GM12878 (cell line): ENCODE data around the gene IKZF1. TPM values are rescaled to one million over a fixed set of nuclear protein-coding genes. Genes with fewer than 3 reads are reported as not detected.

ENCODE experiments used
- ASH2L ChIP-seq: fragments of 300-600, 200-600 bp; sonication (generic); IDR thresholded peaks from 2 replicates; pipeline ENCODE4 v1.6.1; 2017; ENCODE audit warnings: low read depth, mild to moderate bottlenecking, borderline replicate concordance
- BMI1 ChIP-seq: fragments of 450-650 bp; IDR thresholded peaks from 2 replicates; pipeline ENCODE4 v1.6.1; 2016; ENCODE audit warnings: mild to moderate bottlenecking, moderate library complexity, borderline replicate concordance
- BRCA1 ChIP-seq: IDR thresholded peaks from 2 replicates; pipeline ENCODE4 v1.6.1; 2011; ENCODE audit warnings: low read depth, low read length, improper control_type of control experiment
- CBX5 ChIP-seq: sonication (generic); IDR thresholded peaks from 2 replicates; pipeline ENCODE4 v1.6.1; 2016; ENCODE audit warnings: low read depth, moderate library complexity, mild to moderate bottlenecking, inconsistent platforms
- CHD1 ChIP-seq: IDR thresholded peaks from 2 replicates; pipeline ENCODE4 v1.6.1; 2012; ENCODE audit warnings: low read depth, low read length, improper control_type of control experiment
- CHD4 ChIP-seq: fragments of 200-600 bp; sonication (generic); IDR thresholded peaks from 2 replicates; pipeline ENCODE4 v1.6.1; 2016; ENCODE audit warnings: mild to moderate bottlenecking
- FOS ChIP-seq: IDR thresholded peaks from 3 replicates; pipeline ENCODE4 v1.6.1; 2011; ENCODE audit warnings: borderline replicate concordance; ENCODE audit not compliant: insufficient read length; ENCODE audit errors: extremely low read depth
- FOXK2 ChIP-seq: fragments of 450-650 bp; IDR thresholded peaks from 2 replicates; pipeline ENCODE4 v1.6.1; 2017; ENCODE audit warnings: mild to moderate bottlenecking, moderate library complexity
- GATAD2B ChIP-seq: fragments of 450-650 bp; conservative IDR thresholded peaks from 2 replicates; pipeline ENCODE4 v1.6.1; 2017; ENCODE audit warnings: low read depth, mild to moderate bottlenecking, moderate library complexity
- IRF4 ChIP-seq: IDR thresholded peaks from 2 replicates; pipeline ENCODE4 v1.6.1; 2011; ENCODE audit warnings: low read depth, low read length
- MEF2B ChIP-seq: fragments of 450-650 bp; IDR thresholded peaks from 2 replicates; pipeline ENCODE4 v1.6.1; 2018; ENCODE audit warnings: mild to moderate bottlenecking, moderate library complexity; ENCODE audit not compliant: partially characterized antibody, poor library complexity, severe bottlenecking
- MTA2 ChIP-seq: fragments of 450-650 bp; IDR thresholded peaks from 2 replicates; pipeline ENCODE4 v1.6.1; 2016; ENCODE audit warnings: low read depth, mild to moderate bottlenecking, moderate library complexity
- MYB ChIP-seq: fragments of 150-350 bp; IDR thresholded peaks from 2 replicates; pipeline ENCODE4 v1.6.1; 2014; ENCODE audit warnings: mild to moderate bottlenecking, low read depth, low read length, borderline replicate concordance
- RCOR1 ChIP-seq: conservative IDR thresholded peaks from 2 replicates; pipeline ENCODE4 v1.6.1; 2012; ENCODE audit warnings: low read depth, low read length, improper control_type of control experiment
- SUPT20H ChIP-seq: IDR thresholded peaks from 2 replicates; pipeline ENCODE4 v1.6.1; 2011; ENCODE audit warnings: low read depth, mild to moderate bottlenecking, low read length, moderate library complexity, borderline replicate concordance; ENCODE audit not compliant: control insufficient read depth
- ZNF207 ChIP-seq: fragments of 450-650 bp; IDR thresholded peaks from 2 replicates; pipeline ENCODE4 v1.6.1; 2014; ENCODE audit warnings: antibody characterized with exemption, mild to moderate bottlenecking, borderline replicate concordance
- ZNF217 ChIP-seq: fragments of 450-650 bp; IDR thresholded peaks from 2 replicates; pipeline ENCODE4 v1.6.1; 2017; ENCODE audit warnings: antibody characterized with exemption, mild to moderate bottlenecking
- ZNF24 ChIP-seq: fragments of 450-650 bp; IDR thresholded peaks from 2 replicates; pipeline ENCODE4 v1.6.1; 2017; ENCODE audit warnings: antibody characterized with exemption, mild to moderate bottlenecking
- ZNF274 ChIP-seq: IDR thresholded peaks from one replicate; pipeline ENCODE4 v1.8.0; 2011; ENCODE audit not compliant: insufficient read length, insufficient read depth
- polyA plus RNA-seq, 11 experiments: library from polyadenylated mRNA; depleted of rRNA in 4 of 11; unstranded in 6 of 11; stranded (reverse) in 5 of 11; fragments of >200 nt; fragmentation: Nextera tagmentation in 4 of 11; fragmentation: Illumina TruSeq in 1 of 11; extraction: Ambion mirVana in 4 of 11; extraction: Trizol in 1 of 11; gene quantifications; 1 replicate in 1 of 11; 2 replicates in 10 of 11; pipeline versions ENCODE4 v1.2.1 to v1.2.3, GENCODE V29; 2011 to 2016; ENCODE audit warnings: inconsistent platforms in 2 of 11, missing spikeins in 2 of 11, low read depth in 1 of 11
- total RNA-seq, 4 experiments: library from RNA; depleted of rRNA in 3 of 4; stranded (reverse); fragments of >200 nt in 3 of 4; fragmentation: Illumina TruSeq in 1 of 4; extraction: Trizol in 1 of 4; gene quantifications; 2 replicates each; pipeline versions ENCODE4 v1.2.1 to v1.2.3, GENCODE V29; 2013 to 2021
- TF ChIP-seq, protein P1 (sequence below): fragments of 450-650 bp; IDR thresholded peaks from 2 replicates; pipeline ENCODE4 v1.6.1; 2018; ENCODE audit warnings: mild to moderate bottlenecking, low read depth, moderate library complexity; ENCODE audit not compliant: partially characterized antibody
- TF ChIP-seq, protein P2 (sequence below): fragments of 450-650 bp; IDR thresholded peaks from 2 replicates; pipeline ENCODE4 v1.6.1; 2016; ENCODE audit warnings: mild to moderate bottlenecking, moderate library complexity, borderline replicate concordance

The IKZF1 gene
- total and polyA plus RNA-seq, 10 of the 15 experiments (the other 5 are each of a cell fraction or from before 2014, with no cell fraction given) = 27.2 to 125 (median 71.6) TPM

DNA sequence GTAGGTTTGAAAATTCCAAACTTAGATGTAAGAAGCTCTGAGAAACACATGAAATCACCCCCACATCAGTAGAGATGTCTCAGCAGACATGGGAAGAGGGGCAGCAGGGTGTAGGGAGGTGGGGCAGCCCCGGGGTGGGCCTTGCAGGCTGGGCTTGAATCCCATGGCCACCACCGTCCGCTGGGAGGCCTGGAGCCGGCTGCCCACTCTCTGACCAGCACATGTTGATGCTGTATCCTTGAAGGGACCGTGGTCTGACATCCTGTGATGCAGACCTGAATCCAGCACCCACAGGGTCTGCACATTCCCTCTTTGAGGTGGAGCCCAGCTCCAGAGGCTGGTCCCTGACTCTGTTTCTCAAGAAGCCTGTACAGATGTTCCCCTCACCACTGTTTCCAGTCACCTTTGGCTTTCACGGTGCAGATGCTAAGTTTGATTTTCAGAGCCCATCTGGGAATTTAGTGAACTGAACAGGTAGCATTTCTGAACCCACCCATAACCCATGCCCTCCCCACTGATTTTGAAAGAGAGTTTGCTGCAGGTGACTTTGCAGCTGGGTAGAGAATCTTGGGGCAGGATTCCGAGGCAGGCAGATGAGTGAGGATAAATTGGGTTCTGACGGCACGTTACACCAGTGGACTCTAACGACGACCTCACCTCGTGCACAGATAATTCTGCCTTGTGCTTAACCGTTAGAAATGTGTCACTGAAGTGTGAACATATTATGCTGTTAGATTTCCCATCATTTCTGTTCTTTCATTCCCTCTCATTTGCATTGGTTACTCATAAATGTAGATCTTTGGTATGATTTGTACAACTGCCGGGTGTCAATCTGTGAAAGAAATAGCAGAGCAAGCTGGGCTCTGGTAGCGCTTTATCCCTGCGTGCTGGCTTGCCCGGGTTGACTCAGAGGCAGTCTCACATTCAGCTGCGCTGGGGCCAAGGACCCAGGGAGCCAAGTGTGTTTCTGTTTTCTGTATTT lies 45.7 kb downstream of the IKZF1 start (continued):
- TF ChIP-seq MTA2 (peak; percentile 62; the same call in 1 of the 2 replicates), ZNF24 (no peak), GATAD2B (no peak), ZNF207 (no peak), FOS (no peak), ZNF217 (peak; percentile 95), CHD1 (no peak), MEF2B (peak; percentile 13), BMI1 (no peak), CBX5 (peak; percentile 82), BRCA1 (no peak), IRF4 (peak; percentile 92), MYB (peak; percentile 53; the same call in 1 of the 2 replicates), SUPT20H (no peak), ASH2L (no peak), CHD4 (no peak), RCOR1 (peak; percentile 80; the same call in 1 of the 2 replicates), FOXK2 (no peak), ZNF274 (no peak)
- TF ChIP-seq, protein P1, sequence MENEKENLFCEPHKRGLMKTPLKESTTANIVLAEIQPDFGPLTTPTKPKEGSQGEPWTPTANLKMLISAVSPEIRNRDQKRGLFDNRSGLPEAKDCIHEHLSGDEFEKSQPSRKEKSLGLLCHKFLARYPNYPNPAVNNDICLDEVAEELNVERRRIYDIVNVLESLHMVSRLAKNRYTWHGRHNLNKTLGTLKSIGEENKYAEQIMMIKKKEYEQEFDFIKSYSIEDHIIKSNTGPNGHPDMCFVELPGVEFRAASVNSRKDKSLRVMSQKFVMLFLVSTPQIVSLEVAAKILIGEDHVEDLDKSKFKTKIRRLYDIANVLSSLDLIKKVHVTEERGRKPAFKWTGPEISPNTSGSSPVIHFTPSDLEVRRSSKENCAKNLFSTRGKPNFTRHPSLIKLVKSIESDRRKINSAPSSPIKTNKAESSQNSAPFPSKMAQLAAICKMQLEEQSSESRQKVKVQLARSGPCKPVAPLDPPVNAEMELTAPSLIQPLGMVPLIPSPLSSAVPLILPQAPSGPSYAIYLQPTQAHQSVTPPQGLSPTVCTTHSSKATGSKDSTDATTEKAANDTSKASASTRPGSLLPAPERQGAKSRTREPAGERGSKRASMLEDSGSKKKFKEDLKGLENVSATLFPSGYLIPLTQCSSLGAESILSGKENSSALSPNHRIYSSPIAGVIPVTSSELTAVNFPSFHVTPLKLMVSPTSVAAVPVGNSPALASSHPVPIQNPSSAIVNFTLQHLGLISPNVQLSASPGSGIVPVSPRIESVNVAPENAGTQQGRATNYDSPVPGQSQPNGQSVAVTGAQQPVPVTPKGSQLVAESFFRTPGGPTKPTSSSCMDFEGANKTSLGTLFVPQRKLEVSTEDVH = no peak
- TF ChIP-seq, protein P2, sequence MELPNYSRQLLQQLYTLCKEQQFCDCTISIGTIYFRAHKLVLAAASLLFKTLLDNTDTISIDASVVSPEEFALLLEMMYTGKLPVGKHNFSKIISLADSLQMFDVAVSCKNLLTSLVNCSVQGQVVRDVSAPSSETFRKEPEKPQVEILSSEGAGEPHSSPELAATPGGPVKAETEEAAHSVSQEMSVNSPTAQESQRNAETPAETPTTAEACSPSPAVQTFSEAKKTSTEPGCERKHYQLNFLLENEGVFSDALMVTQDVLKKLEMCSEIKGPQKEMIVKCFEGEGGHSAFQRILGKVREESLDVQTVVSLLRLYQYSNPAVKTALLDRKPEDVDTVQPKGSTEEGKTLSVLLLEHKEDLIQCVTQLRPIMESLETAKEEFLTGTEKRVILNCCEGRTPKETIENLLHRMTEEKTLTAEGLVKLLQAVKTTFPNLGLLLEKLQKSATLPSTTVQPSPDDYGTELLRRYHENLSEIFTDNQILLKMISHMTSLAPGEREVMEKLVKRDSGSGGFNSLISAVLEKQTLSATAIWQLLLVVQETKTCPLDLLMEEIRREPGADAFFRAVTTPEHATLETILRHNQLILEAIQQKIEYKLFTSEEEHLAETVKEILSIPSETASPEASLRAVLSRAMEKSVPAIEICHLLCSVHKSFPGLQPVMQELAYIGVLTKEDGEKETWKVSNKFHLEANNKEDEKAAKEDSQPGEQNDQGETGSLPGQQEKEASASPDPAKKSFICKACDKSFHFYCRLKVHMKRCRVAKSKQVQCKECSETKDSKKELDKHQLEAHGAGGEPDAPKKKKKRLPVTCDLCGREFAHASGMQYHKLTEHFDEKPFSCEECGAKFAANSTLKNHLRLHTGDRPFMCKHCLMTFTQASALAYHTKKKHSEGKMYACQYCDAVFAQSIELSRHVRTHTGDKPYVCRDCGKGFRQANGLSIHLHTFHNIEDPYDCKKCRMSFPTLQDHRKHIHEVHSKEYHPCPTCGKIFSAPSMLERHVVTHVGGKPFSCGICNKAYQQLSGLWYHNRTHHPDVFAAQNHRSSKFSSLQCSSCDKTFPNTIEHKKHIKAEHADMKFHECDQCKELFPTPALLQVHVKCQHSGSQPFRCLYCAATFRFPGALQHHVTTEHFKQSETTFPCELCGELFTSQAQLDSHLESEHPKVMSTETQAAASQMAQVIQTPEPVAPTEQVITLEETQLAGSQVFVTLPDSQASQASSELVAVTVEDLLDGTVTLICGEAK = no peak
